Mesenchymal stem cell (in vitro differentiated cells and primary cell): ENCODE data around the gene CCT7.

Experiments
- DNase-seq: peaks from one replicate; pipeline ENCODE4 v3.0.0-alpha.2; 2013
- H2AFZ ChIP-seq: one replicate; pipeline ENCODE4 v1.6.1; 2013; ENCODE audit warnings: low read depth, mild to moderate bottlenecking, control low read depth, inconsistent platforms, low read length, moderate library complexity
- H2AK5ac ChIP-seq: 2 replicates; pipeline ENCODE4 v1.6.1; 2013; ENCODE audit warnings: low read length, moderate library complexity, mild to moderate bottlenecking, inconsistent platforms; ENCODE audit not compliant: severe bottlenecking
- H2BK120ac ChIP-seq: one replicate; pipeline ENCODE4 v1.6.1; 2013; ENCODE audit warnings: low read depth, mild to moderate bottlenecking, inconsistent platforms, low read length, moderate library complexity
- H2BK12ac ChIP-seq, 2 experiments: one replicate each; pipeline ENCODE4 v1.6.1; 2013; ENCODE audit warnings: inconsistent platforms in 2 of 2, low read length in 2 of 2, mild to moderate bottlenecking in 2 of 2, moderate library complexity in 2 of 2, control low read depth in 1 of 2
- H2BK15ac ChIP-seq: one replicate; pipeline ENCODE4 v1.6.1; 2013; ENCODE audit warnings: mild to moderate bottlenecking, low read depth, inconsistent platforms; ENCODE audit not compliant: poor library complexity, severe bottlenecking
- H2BK5ac ChIP-seq: 2 replicates; pipeline ENCODE4 v1.6.1; 2013; ENCODE audit warnings: low read depth, mild to moderate bottlenecking, low read length, control low read depth, inconsistent platforms; ENCODE audit not compliant: poor library complexity, severe bottlenecking
- H3K14ac ChIP-seq, 2 experiments: one replicate each; pipeline ENCODE4 v1.6.1; 2013; ENCODE audit warnings: inconsistent platforms in 2 of 2, low read length in 2 of 2, control low read depth in 1 of 2, mild to moderate bottlenecking in 1 of 2, moderate library complexity in 1 of 2
- H3K18ac ChIP-seq, 2 experiments: one replicate each; pipeline ENCODE4 v1.6.1; 2013; ENCODE audit warnings: inconsistent platforms in 2 of 2, low read length in 2 of 2, control low read depth in 1 of 2, low read depth in 1 of 2, mild to moderate bottlenecking in 1 of 2
- H3K23ac ChIP-seq, 2 experiments: one replicate each; pipeline ENCODE4 v1.6.1; 2013; ENCODE audit warnings: inconsistent platforms in 2 of 2, low read length in 2 of 2, mild to moderate bottlenecking in 2 of 2, moderate library complexity in 2 of 2, control low read depth in 1 of 2
- H3K27ac ChIP-seq: 2 replicates; pipeline ENCODE4 v1.5.1; 2013; ENCODE audit warnings: mild to moderate bottlenecking, moderate library complexity, low read length, control low read depth, inconsistent platforms; ENCODE audit not compliant: poor library complexity, severe bottlenecking
- H3K27me3 ChIP-seq, 2 experiments: 2 replicates each; pipeline versions ENCODE4 v1.6.1 to v1.7.0; 2013; ENCODE audit warnings: low read length in 2 of 2, mild to moderate bottlenecking in 2 of 2, moderate library complexity in 2 of 2, control low read depth in 1 of 2, inconsistent platforms in 1 of 2; ENCODE audit not compliant: control insufficient read depth in 1 of 2, insufficient read depth in 1 of 2
- H3K36me3 ChIP-seq, 2 experiments: 2 replicates each; pipeline versions ENCODE4 v1.6.1 to v1.7.0; 2013; ENCODE audit warnings: low read length in 2 of 2, control low read depth in 1 of 2, inconsistent platforms in 1 of 2, low read depth in 1 of 2, mild to moderate bottlenecking in 1 of 2; ENCODE audit not compliant: insufficient read depth in 2 of 2, control insufficient read depth in 1 of 2
- H3K4ac ChIP-seq, 2 experiments: one replicate each; pipeline ENCODE4 v1.6.1; 2013; ENCODE audit warnings: inconsistent platforms in 2 of 2, low read length in 2 of 2, mild to moderate bottlenecking in 2 of 2, moderate library complexity in 2 of 2, control low read depth in 1 of 2, low read depth in 1 of 2
- H3K4me1 ChIP-seq: 2 replicates; pipeline ENCODE4 v1.6.1; 2013; ENCODE audit warnings: low read depth, low read length, control low read depth; ENCODE audit not compliant: control insufficient read depth, insufficient read depth
- H3K4me2 ChIP-seq: 2 replicates; pipeline ENCODE4 v1.6.1; 2013; ENCODE audit warnings: low read length, mild to moderate bottlenecking, inconsistent platforms; ENCODE audit not compliant: poor library complexity, severe bottlenecking
- H3K4me3 ChIP-seq, 2 experiments: 2 replicates each; pipeline versions ENCODE4 v1.5.1 to v1.7.0; 2013; ENCODE audit warnings: low read length in 2 of 2, mild to moderate bottlenecking in 2 of 2, control low read depth in 1 of 2, low read depth in 1 of 2; ENCODE audit not compliant: insufficient read depth in 1 of 2
- H3K79me1 ChIP-seq: replicated peaks from 2 replicates; pipeline ENCODE4 v1.6.1; 2013; ENCODE audit warnings: mild to moderate bottlenecking, control low read depth, low read length, inconsistent platforms; ENCODE audit not compliant: poor library complexity, severe bottlenecking
- H3K9ac ChIP-seq: 2 replicates; pipeline ENCODE4 v1.7.0; 2013; ENCODE audit warnings: mild to moderate bottlenecking, low read length, moderate library complexity
- H3K9me3 ChIP-seq: 2 replicates; pipeline ENCODE4 v1.7.0; 2013; ENCODE audit warnings: mild to moderate bottlenecking, low read length; ENCODE audit not compliant: control insufficient read depth
- H4K8ac ChIP-seq: one replicate; pipeline ENCODE4 v1.6.1; 2013; ENCODE audit warnings: inconsistent platforms, mild to moderate bottlenecking, low read length, moderate library complexity
- H4K91ac ChIP-seq: one replicate; pipeline ENCODE4 v1.6.1; 2013; ENCODE audit warnings: mild to moderate bottlenecking, low read length, inconsistent platforms
- WGBS: methylation state at CpG from one replicate; pipeline ENCODE4 v1.1.7; 2013; ENCODE audit warnings: mixed read lengths; 5-methylcytosine and 5-hydroxymethylcytosine counted together

CCT7 gene

GRCh38 chr2:73279852-73280251 is 45.7 kb downstream of the CCT7 start:
- no peak overlapping the region for H2BK5ac ChIP-seq
- H3K4me2 ChIP-seq = no peak overlapping the region
- WGBS = 63% methylated on average over 6 of the region's 9 CpGs
- no peak for DNase-seq
- H3K27me3 ChIP-seq = peaks cover 28 to 40% of the 10 kb centered on the region in 2 experiments
- H3K4me3 ChIP-seq = no peak overlapping the region
- H3K18ac ChIP-seq = no peak overlapping the region
- no peak overlapping the region for H3K4ac ChIP-seq
- H2BK15ac ChIP-seq = no peak overlapping the region
- no peak overlapping the region for H2AFZ ChIP-seq
- no peak overlapping the region for H3K23ac ChIP-seq
- no peak overlapping the region for H2AK5ac ChIP-seq
- no peaks in the 10 kb centered on the region for H3K9me3 ChIP-seq
- no peaks in the 10 kb centered on the region for H3K36me3 ChIP-seq
- H2BK12ac ChIP-seq = no peak overlapping the region
- no peak overlapping the region for H3K14ac ChIP-seq
- H4K8ac ChIP-seq = no peak overlapping the region
- no peak overlapping the region for H3K9ac ChIP-seq
- no peak overlapping the region for H2BK120ac ChIP-seq
- H3K79me1 ChIP-seq = peaks cover 2% of the 10 kb centered on the region
- peaks cover 16% of the 10 kb centered on the region for H3K4me1 ChIP-seq
- H4K91ac ChIP-seq = no peak overlapping the region
- no peak overlapping the region for H3K27ac ChIP-seq

- no peak overlapping the region for H3K4ac ChIP-seq
- no peak overlapping the region for H4K91ac ChIP-seq
- H3K9ac ChIP-seq = no peak overlapping the region
- H2AK5ac ChIP-seq = no peak overlapping the region
- H3K4me2 ChIP-seq = no peak overlapping the region
- DNase-seq = no peak
- no peak overlapping the region for H3K14ac ChIP-seq
- H3K4me3 ChIP-seq = no peak overlapping the region
- H2BK15ac ChIP-seq = no peak overlapping the region
- H3K23ac ChIP-seq = no peak overlapping the region
- H3K36me3 ChIP-seq = no peaks in the 10 kb centered on the region
- no peak overlapping the region for H2BK5ac ChIP-seq
- no peak overlapping the region for H3K27ac ChIP-seq
- H3K27me3 ChIP-seq = peaks cover 42 to 54% of the 10 kb centered on the region in 2 experiments
- no peak overlapping the region for H3K18ac ChIP-seq
- peaks cover 2% of the 10 kb centered on the region for H3K79me1 ChIP-seq
- no peak overlapping the region for H2BK12ac ChIP-seq
- no peak overlapping the region for H4K8ac ChIP-seq
- peaks cover 19% of the 10 kb centered on the region for H3K4me1 ChIP-seq
- H2AFZ ChIP-seq = no peak overlapping the region
- no peaks in the 10 kb centered on the region for H3K9me3 ChIP-seq
- no peak overlapping the region for H2BK120ac ChIP-seq
Measured at GRCh38 chr2:73281244-73281643, 47.1 kb downstream of the CCT7 start.

GRCh38 chr2:73282924-73283544 is 48.9 kb downstream of the CCT7 start:
- no peak overlapping the region for H2BK12ac ChIP-seq
- H3K27ac ChIP-seq = no peak overlapping the region
- H3K79me1 ChIP-seq = peaks cover 2% of the 10 kb centered on the region
- peak overlapping the region; percentile 91 for H3K4me2 ChIP-seq
- peaks cover 47 to 61% of the 10 kb centered on the region in 2 experiments for H3K27me3 ChIP-seq
- H2BK120ac ChIP-seq = no peak overlapping the region
- no peak for DNase-seq
- H4K91ac ChIP-seq = peak overlapping the region; percentile 25
- H3K9me3 ChIP-seq = no peaks in the 10 kb centered on the region
- H3K4me3 ChIP-seq = peak overlapping the region in 1 of 2 experiments; percentile 78
- H3K23ac ChIP-seq = no peak overlapping the region
- no peak overlapping the region for H2BK5ac ChIP-seq
- no peak overlapping the region for H3K14ac ChIP-seq
- WGBS = 37% methylated on average over 4 of the region's 5 CpGs
- no peaks in the 10 kb centered on the region for H3K36me3 ChIP-seq
- no peak overlapping the region for H2AFZ ChIP-seq
- H4K8ac ChIP-seq = no peak overlapping the region
- peak overlapping the region; percentile 73 for H3K9ac ChIP-seq
- no peak overlapping the region for H3K4ac ChIP-seq
- H2AK5ac ChIP-seq = no peak overlapping the region
- H3K4me1 ChIP-seq = peaks cover 19% of the 10 kb centered on the region
- H2BK15ac ChIP-seq = no peak overlapping the region
- no peak overlapping the region for H3K18ac ChIP-seq

- Histone ChIP-seq H3K27ac (no peak overlapping the region), H3K27me3 (peaks cover 49 to 65% of the 10 kb centered on the region in 2 experiments), H3K9ac (peak overlapping the region; percentile 73), H2BK120ac (peak overlapping the region; percentile 8), H2BK12ac (no peak overlapping the region), H3K18ac (peak overlapping the region in 1 of 2 experiments; percentile 37), H2BK5ac (no peak overlapping the region), H2AFZ (peak overlapping the region; percentile 29), H3K14ac (peak overlapping the region in 1 of 2 experiments; percentile 22), H2AK5ac (no peak overlapping the region), H4K8ac (no peak overlapping the region), H3K79me1 (peaks cover 2% of the 10 kb centered on the region), H3K4me3 (peak overlapping the region; percentile 75 to 78), H2BK15ac (no peak overlapping the region), H3K4me2 (peak overlapping the region; percentile 91), H3K36me3 (no peaks in the 10 kb centered on the region), H4K91ac (peak overlapping the region; percentile 25), H3K23ac (no peak overlapping the region), H3K4ac (no peak overlapping the region), H3K4me1 (peaks cover 19% of the 10 kb centered on the region), H3K9me3 (no peaks in the 10 kb centered on the region)
- WGBS = 5% methylated on average over 14 of the region's 43 CpGs
- DNase-seq = no peak
Measured at GRCh38 chr2:73283545-73284295, 49.6 kb downstream of the CCT7 start.
